Measurements from ENCODE around the gene CIBAR2.

Gene CIBAR2

GRCh38 chr16:85156440-85156839 lies 44.2 kb upstream of the CIBAR2 start:
- no peak for TF ChIP-seq CTCF (IDR thresholded peaks at IDR 0.05; ENCODE audit: low read depth, low read length)
- no peak overlapping the region for H3K4me3 ChIP-seq (ENCODE audit: low read depth, low read length)

- no peak overlapping the region for H3K4me3 ChIP-seq (ENCODE audit: low read depth, low read length)
- TF ChIP-seq CTCF (IDR thresholded peaks at IDR 0.05; ENCODE audit: low read depth, low read length): no peak
These were observed 41.4 kb upstream of the CIBAR2 start for GRCh38 chr16:85153656-85154091.

GRCh38 chr16:85153046-85153445 lies 40.8 kb upstream of the CIBAR2 start:
- no peak overlapping the region for H3K4me3 ChIP-seq (ENCODE audit: low read depth, low read length)
- TF ChIP-seq CTCF (IDR thresholded peaks at IDR 0.05; ENCODE audit: low read depth, low read length): no peak

GRCh38 chr16:85152414-85153030 lies 40.2 kb upstream of the CIBAR2 start:
- TF ChIP-seq CTCF (IDR thresholded peaks at IDR 0.05; ENCODE audit: low read depth, low read length): no peak
- no peak overlapping the region for H3K4me3 ChIP-seq (ENCODE audit: low read depth, low read length)

- no peak overlapping the region for H3K4me3 ChIP-seq (ENCODE audit: low read depth, low read length)
- no peak for TF ChIP-seq CTCF (IDR thresholded peaks at IDR 0.05; ENCODE audit: low read depth, low read length)
These were observed 39.5 kb upstream of the CIBAR2 start for GRCh38 chr16:85151603-85152413.

GRCh38 chr16:85151079-85151602 lies 38.9 kb upstream of the CIBAR2 start:
- no peak overlapping the region for H3K4me3 ChIP-seq (ENCODE audit: low read depth, low read length)
- TF ChIP-seq CTCF (IDR thresholded peaks at IDR 0.05; ENCODE audit: low read depth, low read length): no peak
